ENCODE measurements around the gene CD81. TPM values are rescaled to one million over a fixed set of nuclear protein-coding genes. Genes with fewer than 3 reads are reported as not detected.
A peak's percentile ranks its signal among the peaks of the same experiment; 100 is the strongest.

The CD81 gene
- total RNA-seq, 2 donors from 2014 or later: 498 to 842 TPM

DNA sequence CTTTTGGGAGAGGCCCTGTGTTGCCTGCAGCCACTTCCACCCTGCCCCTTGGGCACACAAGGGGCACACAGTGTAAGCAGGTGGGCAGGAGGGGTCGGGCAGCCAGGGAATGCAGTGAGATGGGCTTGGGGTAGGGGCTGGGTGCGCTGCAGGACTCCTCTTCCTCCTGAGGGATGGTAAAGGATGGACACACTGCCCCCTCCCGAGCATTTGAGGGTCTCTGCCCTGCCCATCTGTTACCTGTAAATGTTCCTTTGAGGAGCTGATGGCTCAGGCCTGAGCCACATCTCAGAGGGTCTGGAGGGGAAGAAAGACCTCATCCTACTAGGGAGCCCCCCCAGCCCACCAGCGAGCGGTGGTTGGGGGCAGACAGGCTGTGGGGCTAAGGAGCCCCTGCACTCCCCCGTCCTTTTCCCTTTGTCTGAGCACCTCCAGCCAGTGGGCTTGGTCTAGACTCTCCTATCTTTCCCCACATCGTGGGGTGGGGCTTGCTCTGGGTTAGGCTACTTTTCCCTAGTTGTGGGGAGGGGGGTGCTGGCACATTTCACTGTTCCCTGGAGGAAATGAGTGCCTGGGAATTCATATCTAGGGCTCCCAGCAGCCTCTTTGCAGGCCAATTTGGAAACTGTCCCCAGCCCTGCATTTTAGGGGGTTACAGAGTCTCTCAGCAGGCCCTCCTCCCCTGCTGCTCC lies 21.7 kb downstream of the CD81 start:
- H3K4me3 ChIP-seq: peak overlapping the region; percentile 78
- peaks cover 42% of the 10 kb centered on the region for H3K36me3 ChIP-seq
- TF ChIP-seq, protein P1, sequence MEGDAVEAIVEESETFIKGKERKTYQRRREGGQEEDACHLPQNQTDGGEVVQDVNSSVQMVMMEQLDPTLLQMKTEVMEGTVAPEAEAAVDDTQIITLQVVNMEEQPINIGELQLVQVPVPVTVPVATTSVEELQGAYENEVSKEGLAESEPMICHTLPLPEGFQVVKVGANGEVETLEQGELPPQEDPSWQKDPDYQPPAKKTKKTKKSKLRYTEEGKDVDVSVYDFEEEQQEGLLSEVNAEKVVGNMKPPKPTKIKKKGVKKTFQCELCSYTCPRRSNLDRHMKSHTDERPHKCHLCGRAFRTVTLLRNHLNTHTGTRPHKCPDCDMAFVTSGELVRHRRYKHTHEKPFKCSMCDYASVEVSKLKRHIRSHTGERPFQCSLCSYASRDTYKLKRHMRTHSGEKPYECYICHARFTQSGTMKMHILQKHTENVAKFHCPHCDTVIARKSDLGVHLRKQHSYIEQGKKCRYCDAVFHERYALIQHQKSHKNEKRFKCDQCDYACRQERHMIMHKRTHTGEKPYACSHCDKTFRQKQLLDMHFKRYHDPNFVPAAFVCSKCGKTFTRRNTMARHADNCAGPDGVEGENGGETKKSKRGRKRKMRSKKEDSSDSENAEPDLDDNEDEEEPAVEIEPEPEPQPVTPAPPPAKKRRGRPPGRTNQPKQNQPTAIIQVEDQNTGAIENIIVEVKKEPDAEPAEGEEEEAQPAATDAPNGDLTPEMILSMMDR (IDR thresholded peaks at IDR 0.05): no peak
- H3K9me3 ChIP-seq: no peaks in the 10 kb centered on the region
- DNase-seq (ENCODE audit: low spot score) (no peak), ATAC-seq (ENCODE audit: insufficient number of reproducible peaks, low FRiP score, low read depth) (no peak)
- peaks cover 15 to 29% of the 10 kb centered on the region in 2 donors for H3K4me1 ChIP-seq (ENCODE audit: control insufficient read depth in 1 of 2, low read depth in 2 of 2)
- H3K27me3 ChIP-seq (replicated peaks; ENCODE audit: insufficient read depth): no peaks in the 10 kb centered on the region
- peak overlapping the region; percentile 88 to 96 for H3K27ac ChIP-seq

DNA sequence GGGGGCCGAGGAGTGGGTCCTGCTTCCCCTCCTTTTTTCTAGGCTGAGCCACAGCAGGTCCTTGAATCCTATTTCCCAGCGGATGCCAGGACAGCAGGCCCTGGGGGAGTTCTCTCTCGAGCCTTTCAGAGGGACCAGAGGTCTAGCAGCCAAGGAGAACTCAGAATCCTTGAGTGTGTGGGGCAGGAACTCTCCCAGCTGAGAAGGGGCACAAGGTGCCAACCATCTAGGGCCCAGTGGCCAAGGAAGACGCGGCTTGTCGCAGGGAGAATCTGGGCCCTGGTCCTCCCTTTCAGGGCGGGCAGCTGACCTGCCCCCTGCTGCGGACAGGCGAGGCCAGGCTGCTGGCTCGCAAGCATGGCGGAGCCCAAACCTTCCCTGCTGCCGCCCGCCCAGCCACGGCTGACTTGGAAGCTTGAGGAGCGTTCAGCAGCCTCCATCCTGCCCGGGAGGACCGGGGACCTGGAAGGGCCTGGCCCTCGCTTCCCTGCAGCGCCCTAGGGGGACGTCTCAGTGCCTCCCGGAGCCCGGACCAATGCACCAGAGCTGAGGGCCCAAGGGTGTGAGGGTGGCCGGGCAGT lies 22.5 kb downstream of the CD81 start:
- Histone ChIP-seq H3K36me3 (peaks cover 41% of the 10 kb centered on the region), H3K4me3 (peak overlapping the region; percentile 78), H3K4me1 (ENCODE audit: control insufficient read depth in 1 of 2, low read depth in 2 of 2) (peaks cover 15 to 29% of the 10 kb centered on the region in 2 donors), H3K27ac (peak overlapping the region; percentile 88 to 96), H3K9me3 (no peaks in the 10 kb centered on the region), H3K27me3 (replicated peaks; ENCODE audit: insufficient read depth) (no peaks in the 10 kb centered on the region)
- TF ChIP-seq, protein P1 (IDR thresholded peaks at IDR 0.05): no peak
- ATAC-seq (ENCODE audit: insufficient number of reproducible peaks, low FRiP score, low read depth) (no peak), DNase-seq (ENCODE audit: low spot score) (no peak)

DNA sequence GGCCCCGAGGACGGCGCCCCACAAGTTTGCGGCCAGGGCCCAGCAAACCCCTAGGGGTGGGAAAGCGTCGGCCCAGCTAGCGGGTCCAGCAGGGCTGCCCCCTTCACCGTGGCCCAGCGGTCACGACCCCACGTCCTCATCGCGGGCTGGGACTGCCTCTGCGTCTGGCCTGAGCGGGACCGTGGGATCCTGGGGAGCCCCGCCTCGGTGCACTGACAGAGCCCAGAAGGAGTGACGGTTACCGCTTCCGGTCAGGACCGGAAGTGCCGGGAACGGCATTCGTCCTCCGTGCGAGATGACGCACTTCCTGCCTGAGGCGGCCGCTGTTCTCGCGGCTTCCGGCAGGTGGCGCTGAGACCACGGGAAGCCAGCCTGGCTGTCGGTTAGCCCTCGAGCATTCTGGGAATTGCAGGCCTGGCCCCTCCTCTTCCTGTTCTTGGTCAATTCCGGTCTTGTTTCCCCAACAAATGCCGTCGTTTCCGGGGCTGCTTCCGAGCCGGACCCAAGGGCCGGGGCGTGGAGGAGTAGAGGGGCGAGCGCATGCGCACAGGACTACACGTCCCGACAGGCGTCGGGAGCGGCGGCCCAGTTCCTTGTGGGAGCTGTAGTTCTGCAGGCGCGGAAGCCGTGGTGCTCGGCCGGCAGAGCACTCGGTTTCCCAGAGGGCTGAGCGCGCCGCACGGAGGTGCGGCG lies 23.1 kb downstream of the CD81 start, which contains the start of gene TSSC4:
TSS of gene TSSC4 (plus strand) at position 682 of the 693 bp plus-strand sequence. CDS start 1,884 bp downstream, outside the sequence.
- H3K36me3 ChIP-seq: peaks cover 35% of the 10 kb centered on the region
- no peaks in the 10 kb centered on the region for H3K27me3 ChIP-seq (replicated peaks; ENCODE audit: insufficient read depth)
- H3K9me3 ChIP-seq: no peaks in the 10 kb centered on the region
- peak within 1 kb of the TSS; percentile 94 to 96 for H3K27ac ChIP-seq
- TF ChIP-seq, protein P1 (IDR thresholded peaks at IDR 0.05): peak; percentile 96
- H3K4me3 ChIP-seq: peak within 1 kb of the TSS; percentile 88
- peak; percentile 99 for DNase-seq (ENCODE audit: low spot score)
- peak; percentile 96 for ATAC-seq (ENCODE audit: insufficient number of reproducible peaks, low FRiP score, low read depth)
- peaks cover 15 to 29% of the 10 kb centered on the region in 2 donors for H3K4me1 ChIP-seq (ENCODE audit: control insufficient read depth in 1 of 2, low read depth in 2 of 2)

DNA sequence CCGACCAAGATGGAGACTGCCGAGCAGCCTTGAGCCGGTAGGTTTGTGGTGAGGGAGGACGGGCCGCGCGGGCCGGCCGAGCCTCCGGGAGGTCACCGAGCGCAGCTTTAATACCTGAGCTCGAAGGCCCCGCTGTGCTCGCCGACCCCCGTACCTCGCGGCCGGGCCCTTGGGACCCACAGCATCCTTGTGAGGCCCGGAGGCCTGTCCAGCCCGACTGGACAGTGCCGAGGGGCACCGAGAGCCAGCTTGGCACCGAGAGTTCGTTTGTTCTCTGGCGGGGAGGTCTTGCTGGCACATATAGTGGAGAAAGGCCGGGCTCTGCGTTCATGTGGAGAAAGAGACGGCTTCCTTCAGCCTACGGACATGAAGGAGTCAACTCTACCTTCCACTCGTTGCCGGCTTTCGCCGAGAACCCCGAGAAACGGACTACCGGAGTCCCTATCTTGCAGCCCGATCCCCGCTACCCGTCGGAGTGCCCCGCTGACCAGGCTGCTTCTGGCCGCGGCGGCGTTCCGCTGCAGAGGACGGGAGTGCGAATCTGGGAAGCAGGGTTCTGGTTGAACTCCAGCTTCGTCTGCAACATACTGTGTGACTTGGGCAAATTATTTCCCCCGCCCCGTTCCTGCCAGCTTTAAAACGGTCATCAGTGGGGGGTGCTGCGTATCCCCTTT lies 23.8 kb downstream of the CD81 start:
- no peaks in the 10 kb centered on the region for H3K27me3 ChIP-seq (replicated peaks; ENCODE audit: insufficient read depth)
- H3K4me1 ChIP-seq (ENCODE audit: control insufficient read depth in 1 of 2, low read depth in 2 of 2): peaks cover 15 to 29% of the 10 kb centered on the region in 2 donors
- H3K9me3 ChIP-seq: no peaks in the 10 kb centered on the region
- DNase-seq (ENCODE audit: low spot score): no peak
- H3K4me3 ChIP-seq: peak overlapping the region; percentile 88
- ATAC-seq (ENCODE audit: insufficient number of reproducible peaks, low FRiP score, low read depth): no peak
- H3K27ac ChIP-seq: peak overlapping the region; percentile 85 to 94
- peaks cover 29% of the 10 kb centered on the region for H3K36me3 ChIP-seq
- TF ChIP-seq, protein P1 (IDR thresholded peaks at IDR 0.05): no peak

Measured in thoracic aorta (tissue), 2 donors.